HG03442 (cell line): ENCODE measurements around the gene TTLL9.

Experiments
- ATAC-seq: cut with Tn5 transposase; IDR thresholded peaks from one replicate; pipeline ENCODE4 v1.9.1; 2021; ENCODE audit warnings: mild to moderate bottlenecking, moderate library complexity; ENCODE audit not compliant: unreplicated experiment

TTLL9 gene

GRCh38 chr20:31974951-31975487 is 104.6 kb downstream of the TTLL9 start:
- ATAC-seq, result no peak

- ATAC-seq, result no peak
These were observed 105.4 kb downstream of the TTLL9 start for GRCh38 chr20:31975874-31976273.

GRCh38 chr20:31977080-31977479 is 106.6 kb downstream of the TTLL9 start:
- no peak for ATAC-seq

DNA sequence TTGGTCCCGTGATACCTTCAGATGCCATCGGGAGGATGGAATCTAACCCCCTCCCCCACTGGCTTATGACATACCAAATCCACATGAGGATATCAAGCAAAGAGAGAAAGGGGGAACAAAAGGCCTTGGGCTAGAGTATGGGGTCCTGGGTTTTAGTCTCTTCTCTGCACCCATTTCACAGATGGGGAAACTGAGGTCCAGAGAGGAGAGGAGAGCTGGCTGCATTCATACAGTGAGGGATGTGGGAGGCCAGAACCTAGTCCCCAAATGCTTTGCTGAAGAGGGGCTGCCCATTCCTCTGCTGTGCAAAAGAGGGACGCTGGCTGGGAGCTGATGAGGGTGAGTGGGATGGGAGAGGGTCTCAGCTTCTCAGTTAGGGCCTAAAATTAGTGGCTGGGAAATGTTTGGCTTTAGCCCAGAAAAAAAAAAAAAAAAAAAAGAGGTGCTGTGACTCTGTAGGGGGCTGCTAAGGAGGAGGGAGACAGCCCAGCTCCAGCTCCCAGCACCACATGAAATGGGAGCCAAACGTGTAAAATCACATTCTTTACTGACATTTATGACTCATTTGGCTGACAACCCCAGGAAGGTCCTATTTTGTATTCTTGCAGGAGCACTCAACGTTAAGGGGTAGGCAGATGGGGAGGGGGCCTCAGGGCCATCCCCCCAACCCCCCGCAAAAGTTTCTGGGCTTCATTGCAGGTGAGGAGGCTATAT is 109.4 kb downstream of the TTLL9 start:
- no peak for ATAC-seq

- no peak for ATAC-seq
These were observed 111.3 kb downstream of the TTLL9 start for GRCh38 chr20:31981784-31982183.

DNA sequence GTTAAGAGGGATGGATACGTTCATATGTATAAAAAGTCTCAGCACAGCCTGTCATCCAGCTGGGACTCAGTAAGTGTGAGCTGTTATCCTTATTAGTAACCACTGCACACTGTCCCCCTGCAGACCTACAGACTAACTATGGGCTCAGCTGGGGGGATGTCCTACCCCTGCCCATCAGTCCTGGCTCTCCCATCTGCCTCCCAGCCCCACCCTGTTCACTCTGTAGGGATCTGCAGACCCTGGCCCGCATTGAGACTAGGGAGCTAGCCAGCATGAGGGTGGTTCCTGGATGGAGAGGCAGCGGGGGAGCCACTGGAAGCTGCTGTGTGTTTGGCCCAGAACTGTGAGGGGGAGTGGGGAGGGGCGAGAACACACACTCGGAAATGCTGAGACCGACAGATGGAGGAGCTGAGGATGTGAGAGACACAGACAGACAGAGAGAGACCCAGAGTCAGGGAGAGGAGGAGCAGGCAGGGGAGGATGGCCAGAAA is 114.6 kb downstream of the TTLL9 start:
- ATAC-seq, result no peak

- ATAC-seq, result no peak
These were observed 117.3 kb downstream of the TTLL9 start for GRCh38 chr20:31987744-31988143.

GRCh38 chr20:31988430-31989015 is 118.1 kb downstream of the TTLL9 start:
- ATAC-seq, result no peak

- no peak for ATAC-seq
These were observed 118.7 kb downstream of the TTLL9 start for GRCh38 chr20:31989030-31989645.

DNA sequence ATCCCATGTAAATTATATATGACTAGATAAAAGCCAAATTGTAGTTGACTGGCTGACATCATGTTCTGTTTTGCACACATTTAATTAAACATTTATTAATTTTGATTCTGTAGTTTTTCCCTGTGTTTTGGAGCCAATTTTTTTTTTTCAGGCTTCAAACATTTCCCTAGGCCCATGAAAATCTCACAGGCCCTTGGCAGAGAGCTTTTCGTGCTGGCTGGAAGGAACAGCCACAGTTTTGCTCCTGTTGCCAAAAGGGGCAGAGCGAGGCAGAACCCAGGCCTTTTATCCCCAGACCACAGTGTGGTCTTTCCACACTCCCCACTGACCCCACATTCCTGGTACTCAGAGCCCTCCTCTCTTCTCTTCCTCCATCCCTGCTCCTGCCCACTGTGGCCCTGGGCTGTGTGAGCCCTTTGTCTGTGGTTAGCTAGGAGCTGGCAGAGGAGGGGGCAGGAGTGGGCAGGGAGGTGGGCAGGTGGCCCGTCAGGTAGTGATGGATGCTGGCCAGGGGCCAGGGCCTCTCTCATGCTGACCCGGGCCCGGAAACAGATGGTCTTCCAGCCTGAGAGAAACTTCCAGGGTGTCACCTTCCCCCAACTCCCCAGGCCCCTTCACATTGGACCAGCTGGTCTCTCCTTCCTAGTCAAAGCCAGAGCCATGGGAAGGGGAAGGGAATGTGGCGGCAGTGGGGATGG is 120.4 kb downstream of the TTLL9 start:
- no peak for ATAC-seq

- no peak for ATAC-seq
These were observed 120.9 kb downstream of the TTLL9 start for GRCh38 chr20:31991339-31991705.

- ATAC-seq, result no peak
These were observed 121.7 kb downstream of the TTLL9 start for GRCh38 chr20:31992086-31992485.
